Lung (tissue), 12 donors: ENCODE measurements around the gene JPH2. TPM values are rescaled to one million over a fixed set of nuclear protein-coding genes. Genes with fewer than 3 reads are reported as not detected.

Experiments used
- ATAC-seq: fragments of 200-7000 bp; cut with Tn5 transposase; one replicate; pipeline ENCODE4 v1.9.1; 2020; ENCODE audit warnings: moderate number of reproducible peaks; ENCODE audit not compliant: insufficient read depth, low FRiP score
- DNase-seq, 3 donors: peaks; one replicate each; pipeline ENCODE4 v3.0.0-alpha.2; 2013 to 2017
- H3K27ac ChIP-seq, 2 donors: one replicate each; pipeline ENCODE4 v1.5.1; 2013; ENCODE audit warnings: mild to moderate bottlenecking in 2 of 2, moderate library complexity in 2 of 2, control low read depth in 1 of 2, inconsistent platforms in 1 of 2, low read depth in 1 of 2, low read length in 1 of 2
- H3K27me3 ChIP-seq, 3 donors: one replicate each; pipeline ENCODE4 v1.5.1; 2013; ENCODE audit warnings: low read length in 2 of 3; ENCODE audit not compliant: control insufficient read depth in 3 of 3, insufficient read depth in 3 of 3
- H3K36me3 ChIP-seq, 4 donors: one replicate each; pipeline ENCODE4 v1.5.1; 2013; ENCODE audit warnings: low read length in 4 of 4, mild to moderate bottlenecking in 1 of 4, moderate library complexity in 1 of 4; ENCODE audit not compliant: control insufficient read depth in 4 of 4, insufficient read depth in 4 of 4
- H3K4me1 ChIP-seq, 5 donors: one replicate each; pipeline ENCODE4 v1.5.1; 2013; ENCODE audit warnings: low read length in 5 of 5, mild to moderate bottlenecking in 2 of 5, moderate library complexity in 1 of 5; ENCODE audit not compliant: control insufficient read depth in 5 of 5, insufficient read depth in 5 of 5
- H3K4me3 ChIP-seq: one replicate; pipeline ENCODE4 v1.5.1; 2013; ENCODE audit warnings: mild to moderate bottlenecking, control low read depth, moderate library complexity
- H3K9ac ChIP-seq, 2 donors: one replicate each; pipeline ENCODE4 v1.5.1; 2013; ENCODE audit warnings: low read length in 2 of 2, control low read depth in 1 of 2; ENCODE audit not compliant: insufficient read depth in 1 of 2
- H3K9me3 ChIP-seq, 4 donors: one replicate each; pipeline ENCODE4 v1.5.1; 2013; ENCODE audit warnings: low read length in 3 of 4, mild to moderate bottlenecking in 1 of 4, moderate library complexity in 1 of 4; ENCODE audit not compliant: control insufficient read depth in 4 of 4, insufficient read depth in 3 of 4
- CTCF ChIP-seq: IDR thresholded peaks from 2 replicates; pipeline ENCODE4 v1.5.1; 2012; ENCODE audit warnings: mild to moderate bottlenecking; ENCODE audit errors: control extremely low read depth, extremely low read depth
- WGBS, 2 donors: extraction: QIAGEN DNeasy Blood & Tissue Kit; methylation state at CpG; one replicate each; pipeline ENCODE4 v1.1.7; 2013; 5-methylcytosine and 5-hydroxymethylcytosine counted together
- polyA plus RNA-seq, 2 donors: library from polyadenylated mRNA; stranded (reverse); fragments of 200-250 nt; gene quantifications; one replicate each; pipeline ENCODE4 v1.2.1, GENCODE V29; 2013
- total RNA-seq, 2 donors: library from RNA; depleted of rRNA in 1 of 2; stranded (reverse); fragments of >200 nt in 1 of 2; gene quantifications; one replicate each; pipeline ENCODE4 v1.2.1, GENCODE V29; 2014 to 2021
- donor health status: control.
- donor health status: control.
- donor health status: Bipolar disorder and iron deficiency.
- donor health status: healthy.
- donor health status: DM: yes; HTN: yes; CAD: no.

Gene JPH2
- total and polyA plus RNA-seq, 4 donors: 2.5 to 9.2 (median 2.7) TPM

GRCh38 chr20:44117296-44118184 lies 69.4 kb downstream of the JPH2 start:
- no peak for ATAC-seq
- 80 to 85% methylated on average over 8 of the region's 8 CpGs for WGBS, 2 donors
- Histone ChIP-seq H3K27ac (no peak overlapping the region), H3K9me3 (peaks cover 0 to 2% (median 0%) of the 10 kb centered on the region in 4 donors), H3K9ac (no peak overlapping the region), H3K4me3 (no peak overlapping the region), H3K27me3 (peaks cover 0 to 17% (median 8%) of the 10 kb centered on the region in 3 donors), H3K4me1 (peaks cover 0 to 3% (median 0%) of the 10 kb centered on the region in 5 donors), H3K36me3 (no peaks in the 10 kb centered on the region)
- no peak for TF ChIP-seq CTCF
- no peak for DNase-seq

- H3K27me3 ChIP-seq: peaks cover 0 to 17% (median 8%) of the 10 kb centered on the region in 3 donors
- H3K36me3 ChIP-seq: no peaks in the 10 kb centered on the region
- peaks cover 0 to under 1% (median 0%) of the 10 kb centered on the region in 5 donors for H3K4me1 ChIP-seq
- no peak for TF ChIP-seq CTCF
- H3K9me3 ChIP-seq: peaks cover 0 to 2% (median 0%) of the 10 kb centered on the region in 4 donors
- 30 to 38% methylated on average over 63 to 76 of the region's 76 CpGs for WGBS, 2 donors
- H3K27ac ChIP-seq: no peak overlapping the region
- DNase-seq: no peak
- no peak for ATAC-seq
- no peak overlapping the region for H3K9ac ChIP-seq
- H3K4me3 ChIP-seq: no peak overlapping the region
Measured at GRCh38 chr20:44115762-44116644, 71.0 kb downstream of the JPH2 start.

- 88 to 95% methylated on average over 7 of the region's 7 CpGs for WGBS, 2 donors
- no peak for DNase-seq
- no peak for TF ChIP-seq CTCF
Measured at GRCh38 chr20:44115181-44115580, 71.8 kb downstream of the JPH2 start.

More at GRCh38 chr20:44115181-44115580, 71.8 kb downstream of the JPH2 start:
- Histone ChIP-seq H3K4me3 (no peak overlapping the region), H3K9ac (no peak overlapping the region), H3K4me1 (no peaks in the 10 kb centered on the region), H3K9me3 (peaks cover 0 to 4% (median 0%) of the 10 kb centered on the region in 4 donors), H3K36me3 (no peaks in the 10 kb centered on the region), H3K27me3 (peaks cover 0 to 17% (median 8%) of the 10 kb centered on the region in 3 donors), H3K27ac (no peak overlapping the region)
- no peak for ATAC-seq
